GM18858 (cell line): ENCODE results near the gene SSUH2.
A peak's percentile ranks its signal among the peaks of the same experiment; 100 is the strongest.
"Not testable (repeated sequence)": the region's sequence is repeated elsewhere in the genome, so short reads cannot be mapped to it uniquely, and the experiment has no call there.

Experiments used
- ATAC-seq: cut with Tn5 transposase; IDR thresholded peaks from one replicate; pipeline ENCODE4 v1.9.1; 2021; ENCODE audit not compliant: unreplicated experiment

The SSUH2 gene

GRCh38 chr3:8589880-8590556, 54.6 kb downstream of the SSUH2 start:
- ATAC-seq: no peak

GRCh38 chr3:8584661-8585060, 59.9 kb downstream of the SSUH2 start:
- ATAC-seq: no peak

GRCh38 chr3:8581806-8582445, 62.7 kb downstream of the SSUH2 start:
- ATAC-seq: no peak

GRCh38 chr3:8581373-8581772, 63.2 kb downstream of the SSUH2 start:
- no peak for ATAC-seq

- not testable (repeated sequence) for ATAC-seq
These were observed 64.2 kb downstream of the SSUH2 start for GRCh38 chr3:8580434-8580833.

GRCh38 chr3:8579943-8580342, 64.7 kb downstream of the SSUH2 start:
- ATAC-seq: no peak

- ATAC-seq: peak; percentile 99
These were observed 65.5 kb downstream of the SSUH2 start for GRCh38 chr3:8579096-8579495.

GRCh38 chr3:8578282-8578681, 66.3 kb downstream of the SSUH2 start:
- no peak for ATAC-seq

- ATAC-seq: no peak
These were observed 67.6 kb downstream of the SSUH2 start for GRCh38 chr3:8576841-8577571.

GRCh38 chr3:8576436-8576835, 68.2 kb downstream of the SSUH2 start:
- ATAC-seq: no peak

GRCh38 chr3:8575364-8576104, 69.1 kb downstream of the SSUH2 start:
- ATAC-seq: no peak

GRCh38 chr3:8574670-8575322, 69.8 kb downstream of the SSUH2 start:
- ATAC-seq: no peak

GRCh38 chr3:8574040-8574669, 70.4 kb downstream of the SSUH2 start:
- no peak for ATAC-seq

GRCh38 chr3:8573342-8573926, 71.2 kb downstream of the SSUH2 start:
- no peak for ATAC-seq

GRCh38 chr3:8571256-8571655, 73.3 kb downstream of the SSUH2 start:
- ATAC-seq: no peak
